ENCODE measurements around the gene TRIM50.
A peak's percentile ranks its signal among the peaks of the same experiment; 100 is the strongest.
"Not testable (repeated sequence)": the region's sequence is repeated elsewhere in the genome, so short reads cannot be mapped to it uniquely, and the experiment has no call there.

The TRIM50 gene

GRCh38 chr7:73314271-73314670 is 13.6 kb downstream of the TRIM50 start:
- no peak for DNase-seq (ENCODE audit: low read depth)

- no peak for DNase-seq (ENCODE audit: low read depth)
Observed at GRCh38 chr7:73313521-73313906, 14.4 kb downstream of the TRIM50 start.

GRCh38 chr7:73312831-73313520 is 14.9 kb downstream of the TRIM50 start:
- DNase-seq (ENCODE audit: low read depth) = no peak

GRCh38 chr7:73311421-73311820 is 16.5 kb downstream of the TRIM50 start:
- not testable (repeated sequence) for DNase-seq (ENCODE audit: low read depth)

- peak; percentile 70 for DNase-seq (ENCODE audit: low read depth)
Observed at GRCh38 chr7:73308665-73309214, 19.1 kb downstream of the TRIM50 start, which contains the start of gene NSUN5. Gene NSUN5, minus strand, starts transcription at chr7:73308826. Its CDS starts 36 bp downstream, at chr7:73308790.

DNA sequence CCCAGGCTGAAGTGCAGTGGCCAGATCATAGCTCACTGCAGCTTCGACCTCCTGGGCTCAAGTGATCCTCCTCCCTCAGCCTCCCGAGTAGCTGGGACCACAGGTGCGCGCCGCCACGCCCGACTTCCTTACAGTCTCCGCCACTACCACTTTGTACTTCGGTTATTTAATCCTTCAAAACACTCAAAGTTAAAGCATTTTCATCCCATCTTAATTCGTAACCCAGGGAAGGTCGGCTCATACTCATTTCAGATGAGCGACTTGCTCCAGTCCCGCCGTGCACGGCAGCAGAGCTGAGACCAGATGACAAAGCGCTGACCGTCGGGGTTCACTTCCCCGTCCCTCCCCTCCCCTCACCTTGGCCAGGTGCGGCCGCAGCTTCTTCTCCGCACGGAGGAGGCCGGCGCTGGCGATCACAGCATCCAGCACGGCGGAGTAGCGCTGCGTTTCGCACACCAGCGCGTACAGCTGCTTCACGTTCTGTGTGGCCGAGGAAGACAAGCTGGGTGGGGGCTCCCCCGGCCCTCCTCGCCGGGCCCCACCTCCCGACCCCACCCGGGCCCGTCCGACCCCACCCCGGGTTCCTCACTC is 19.7 kb downstream of the TRIM50 start:
- DNase-seq (ENCODE audit: low read depth) = no peak

GRCh38 chr7:73307436-73307835 is 20.4 kb downstream of the TRIM50 start:
- no peak for DNase-seq (ENCODE audit: low read depth)

DNA sequence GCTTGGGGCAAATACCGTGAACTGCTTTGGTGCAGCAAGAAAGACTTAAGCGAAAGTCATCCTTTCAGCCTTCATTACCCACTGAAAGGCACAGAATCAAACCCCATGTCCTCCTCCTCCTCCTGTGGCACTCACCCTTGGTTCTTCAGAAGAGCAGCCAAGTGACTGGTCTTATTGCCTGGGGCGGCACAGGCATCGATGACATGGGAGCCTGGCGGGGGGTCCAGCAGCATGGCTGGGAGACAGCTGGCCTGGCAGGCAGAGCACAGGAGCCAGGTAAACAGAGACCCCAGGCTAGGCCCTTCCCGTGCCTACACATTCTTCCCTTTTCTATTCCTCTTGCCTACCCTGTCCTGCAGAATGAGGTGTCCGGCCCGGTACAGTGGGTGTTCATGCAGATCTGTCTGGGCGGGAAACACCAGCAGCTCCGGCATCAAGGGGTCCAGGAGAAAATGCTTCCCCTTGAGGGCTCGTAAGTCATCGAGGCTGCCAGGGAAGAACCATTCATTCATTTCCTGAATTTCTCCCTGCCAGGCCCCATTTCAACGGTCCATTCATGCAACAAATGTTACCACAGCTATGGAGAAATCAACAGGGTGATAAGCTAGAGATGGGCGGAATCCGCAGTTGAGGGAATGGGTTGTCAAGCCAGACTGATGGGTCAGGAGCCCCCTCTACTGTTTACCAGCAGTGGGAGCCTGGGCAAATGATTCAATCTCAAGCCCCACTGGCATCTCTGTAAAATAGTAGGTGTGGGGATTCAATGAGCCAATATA is 23.1 kb downstream of the TRIM50 start:
- DNase-seq (ENCODE audit: low read depth) = not testable (repeated sequence)

- DNase-seq (ENCODE audit: low read depth) = no peak
Observed at GRCh38 chr7:73304071-73304470, 23.8 kb downstream of the TRIM50 start.

- DNase-seq (ENCODE audit: low read depth) = no peak
Observed at GRCh38 chr7:73303546-73303945, 24.3 kb downstream of the TRIM50 start.

- DNase-seq (ENCODE audit: low read depth) = not testable (repeated sequence)
Observed at GRCh38 chr7:73302846-73303245, 25.0 kb downstream of the TRIM50 start.

DNA sequence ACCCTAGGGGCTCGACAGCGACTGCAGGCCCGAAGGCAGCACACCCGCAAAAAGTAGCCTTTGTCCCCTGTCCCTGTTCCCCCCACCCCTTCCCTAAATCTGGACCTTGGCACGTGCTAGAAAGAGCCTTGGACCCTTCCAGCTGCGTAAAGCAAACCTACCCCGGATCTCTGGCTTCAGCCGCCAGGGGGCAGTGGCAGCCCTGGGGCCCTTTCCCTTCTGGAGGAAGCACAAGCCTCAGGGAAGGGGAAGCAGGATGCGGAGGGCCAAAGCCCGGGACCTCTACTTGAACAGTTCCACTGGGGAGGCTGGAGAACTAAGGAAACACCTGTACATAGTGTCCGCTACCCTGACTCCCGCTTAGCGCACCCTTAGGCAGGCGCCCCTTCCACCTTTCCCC is 26.8 kb downstream of the TRIM50 start:
- DNase-seq (ENCODE audit: low read depth) = not testable (repeated sequence)

- not testable (repeated sequence) for DNase-seq (ENCODE audit: low read depth)
Observed at GRCh38 chr7:73299812-73300211, 28.1 kb downstream of the TRIM50 start.

GRCh38 chr7:73297706-73298105 is 30.2 kb downstream of the TRIM50 start:
- DNase-seq (ENCODE audit: low read depth) = not testable (repeated sequence)

DNA sequence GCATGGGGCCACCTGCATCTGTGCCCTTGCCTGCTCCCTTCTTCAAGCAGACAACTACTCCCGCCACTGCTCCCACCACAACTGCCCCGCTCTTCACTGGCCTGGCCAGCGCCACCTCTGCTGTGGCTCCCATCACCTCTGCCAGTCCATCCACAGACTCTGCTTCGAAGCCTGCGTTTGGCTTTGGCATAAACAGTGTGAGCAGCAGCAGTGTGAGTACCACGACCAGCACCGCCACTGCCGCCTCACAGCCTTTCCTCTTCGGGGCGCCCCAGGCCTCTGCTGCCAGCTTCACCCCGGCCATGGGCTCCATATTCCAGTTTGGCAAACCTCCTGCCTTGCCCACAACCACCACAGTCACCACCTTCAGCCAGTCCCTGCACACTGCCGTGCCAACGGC is 30.6 kb downstream of the TRIM50 start:
- not testable (repeated sequence) for DNase-seq (ENCODE audit: low read depth)

- DNase-seq (ENCODE audit: low read depth) = not testable (repeated sequence)
Observed at GRCh38 chr7:73277210-73277609, 50.7 kb downstream of the TRIM50 start.

DNA sequence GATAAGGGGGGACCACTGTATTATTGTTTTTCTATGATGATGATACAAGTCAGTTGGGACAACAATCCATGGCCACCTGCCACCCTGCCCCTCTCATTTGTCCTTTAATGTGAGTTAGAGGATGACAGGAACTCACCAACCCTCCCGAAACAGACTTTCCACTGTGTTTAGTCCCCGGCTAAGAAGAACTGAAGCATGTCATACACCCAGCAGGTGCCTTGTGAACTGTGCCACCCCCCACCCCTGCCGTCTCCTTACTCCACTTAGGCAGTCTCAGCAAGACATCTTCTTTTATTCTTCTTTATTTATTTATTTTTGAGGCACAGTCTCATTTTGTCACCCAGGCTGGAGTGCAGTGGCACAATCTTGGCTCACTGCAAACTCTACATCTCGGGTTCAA is 60.1 kb downstream of the TRIM50 start:
- not testable (repeated sequence) for DNase-seq (ENCODE audit: low read depth)

GRCh38 chr7:73266719-73267368 is 61.0 kb downstream of the TRIM50 start:
- DNase-seq (ENCODE audit: low read depth) = not testable (repeated sequence)
